Nephron progenitor cell (in vitro differentiated cells): Measurements from ENCODE around the gene FGGY.

ENCODE experiments used
- DNase-seq: peaks from one replicate; pipeline ENCODE4 v3.0.0; 2021
- H3K27ac Mint-ChIP-seq: 2 replicates; pipeline ENCODE4 v1.8.0; 2021; ENCODE audit warnings: mild to moderate bottlenecking, moderate library complexity, mixed read lengths
- H3K27me3 Mint-ChIP-seq: 2 replicates; pipeline ENCODE4 v1.8.0; 2021; ENCODE audit warnings: mild to moderate bottlenecking, low read depth, mixed read lengths; ENCODE audit not compliant: poor library complexity
- H3K36me3 Mint-ChIP-seq: 2 replicates; pipeline ENCODE4 v1.8.0; 2021; ENCODE audit warnings: low read depth, mixed read lengths
- H3K4me1 Mint-ChIP-seq: 2 replicates; pipeline ENCODE4 v1.8.0; 2021; ENCODE audit warnings: mixed read lengths
- H3K4me3 Mint-ChIP-seq: 2 replicates; pipeline ENCODE4 v1.8.0; 2021; ENCODE audit warnings: mild to moderate bottlenecking, moderate library complexity, mixed read lengths
- H3K9me3 Mint-ChIP-seq: 2 replicates; pipeline ENCODE4 v1.8.0; 2021; ENCODE audit warnings: mild to moderate bottlenecking, moderate library complexity, mixed read lengths
- TF ChIP-seq, protein P1 (sequence below): fragments of 200-600 bp; sonication (generic); IDR thresholded peaks from 2 replicates; pipeline ENCODE4 v1.5.0; 2021; ENCODE audit warnings: antibody characterized with exemption

FGGY gene

DNA sequence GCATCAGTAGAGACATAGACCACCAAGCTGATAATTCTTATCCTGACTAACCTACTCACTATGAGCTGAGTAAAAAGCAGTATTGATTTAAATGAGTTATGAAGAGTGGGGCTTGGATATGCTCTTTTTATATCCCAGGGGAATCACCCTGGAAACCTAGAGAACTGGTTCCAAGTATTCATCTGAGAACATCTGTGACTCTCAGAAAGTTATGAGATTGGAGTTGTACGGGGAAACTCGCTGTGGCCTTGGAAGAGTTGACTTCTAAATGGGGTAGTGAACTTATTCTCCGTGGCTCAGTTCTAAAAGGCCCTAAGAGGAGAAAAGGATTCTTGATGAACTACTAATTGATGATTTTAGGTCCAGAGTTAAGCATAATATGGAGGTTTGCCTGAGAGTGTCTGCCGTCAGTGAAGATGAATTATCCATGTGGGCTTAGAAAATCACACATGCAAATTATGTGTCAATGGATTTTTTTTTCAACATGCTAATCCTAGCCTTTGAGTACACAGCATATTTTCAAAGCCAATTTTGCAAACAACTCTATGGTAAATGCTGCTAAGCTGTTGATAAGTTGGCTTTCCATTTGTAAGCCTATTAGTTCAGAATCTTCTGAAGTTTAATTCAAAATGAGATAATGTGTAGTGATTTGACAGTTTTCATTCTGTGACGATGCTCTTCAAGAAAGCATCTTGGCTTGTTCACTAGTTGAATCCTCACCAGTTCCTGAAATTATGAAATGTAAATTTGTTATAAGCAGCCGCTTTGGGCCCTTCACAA lies 122.7 kb downstream of the FGGY start:
- peaks cover 18% of the 10 kb centered on the region for H3K36me3 Mint-ChIP-seq

DNA sequence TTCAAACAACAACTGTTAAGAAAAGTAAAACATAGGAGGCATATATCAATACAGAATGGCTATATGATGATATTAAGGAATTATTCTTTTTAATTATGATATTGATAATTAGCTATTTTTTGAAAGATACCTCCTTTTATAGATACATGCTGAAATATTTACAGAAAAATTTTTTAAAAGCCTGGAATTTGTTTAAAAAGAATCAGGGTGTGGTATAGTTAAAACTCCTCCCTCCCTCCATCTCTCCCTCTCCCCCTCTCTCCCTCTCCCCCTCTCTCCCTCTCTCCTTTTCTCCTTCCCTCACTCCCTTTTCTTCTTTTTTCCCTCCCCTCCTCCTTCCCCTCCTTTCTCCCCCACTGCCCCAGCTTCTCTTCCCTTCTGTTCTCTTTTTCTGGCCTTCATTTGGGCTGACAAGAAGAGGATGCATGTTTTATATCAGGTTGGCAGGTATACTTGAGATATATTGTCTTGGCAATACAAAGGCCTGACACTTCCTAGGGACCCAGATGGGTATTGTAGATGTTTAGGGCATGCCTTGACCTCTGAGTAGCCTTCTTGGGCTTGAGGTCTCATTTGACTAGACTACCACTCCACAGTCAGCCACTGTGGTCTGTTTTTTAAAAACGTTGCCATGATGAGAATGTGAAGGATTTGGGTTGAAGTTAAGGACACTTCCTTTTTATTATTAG lies 124.5 kb downstream of the FGGY start:
- no peaks in the 10 kb centered on the region for H3K9me3 Mint-ChIP-seq
- H3K27me3 Mint-ChIP-seq = no peaks in the 10 kb centered on the region
- TF ChIP-seq, protein P1, sequence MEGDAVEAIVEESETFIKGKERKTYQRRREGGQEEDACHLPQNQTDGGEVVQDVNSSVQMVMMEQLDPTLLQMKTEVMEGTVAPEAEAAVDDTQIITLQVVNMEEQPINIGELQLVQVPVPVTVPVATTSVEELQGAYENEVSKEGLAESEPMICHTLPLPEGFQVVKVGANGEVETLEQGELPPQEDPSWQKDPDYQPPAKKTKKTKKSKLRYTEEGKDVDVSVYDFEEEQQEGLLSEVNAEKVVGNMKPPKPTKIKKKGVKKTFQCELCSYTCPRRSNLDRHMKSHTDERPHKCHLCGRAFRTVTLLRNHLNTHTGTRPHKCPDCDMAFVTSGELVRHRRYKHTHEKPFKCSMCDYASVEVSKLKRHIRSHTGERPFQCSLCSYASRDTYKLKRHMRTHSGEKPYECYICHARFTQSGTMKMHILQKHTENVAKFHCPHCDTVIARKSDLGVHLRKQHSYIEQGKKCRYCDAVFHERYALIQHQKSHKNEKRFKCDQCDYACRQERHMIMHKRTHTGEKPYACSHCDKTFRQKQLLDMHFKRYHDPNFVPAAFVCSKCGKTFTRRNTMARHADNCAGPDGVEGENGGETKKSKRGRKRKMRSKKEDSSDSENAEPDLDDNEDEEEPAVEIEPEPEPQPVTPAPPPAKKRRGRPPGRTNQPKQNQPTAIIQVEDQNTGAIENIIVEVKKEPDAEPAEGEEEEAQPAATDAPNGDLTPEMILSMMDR = no peak
- no peak overlapping the region for H3K27ac Mint-ChIP-seq
- H3K4me1 Mint-ChIP-seq = peaks cover 15% of the 10 kb centered on the region
- H3K4me3 Mint-ChIP-seq = no peak overlapping the region
- DNase-seq = no peak
- H3K36me3 Mint-ChIP-seq = peaks cover 6% of the 10 kb centered on the region

More for the DNA sequence above, 122.7 kb downstream of the FGGY start:
- TF ChIP-seq, protein P1 = no peak
- H3K9me3 Mint-ChIP-seq = no peaks in the 10 kb centered on the region
- H3K27ac Mint-ChIP-seq = no peak overlapping the region
- H3K4me3 Mint-ChIP-seq = no peak overlapping the region
- H3K27me3 Mint-ChIP-seq = no peaks in the 10 kb centered on the region
- DNase-seq = no peak
- H3K4me1 Mint-ChIP-seq = peaks cover 15% of the 10 kb centered on the region

DNA sequence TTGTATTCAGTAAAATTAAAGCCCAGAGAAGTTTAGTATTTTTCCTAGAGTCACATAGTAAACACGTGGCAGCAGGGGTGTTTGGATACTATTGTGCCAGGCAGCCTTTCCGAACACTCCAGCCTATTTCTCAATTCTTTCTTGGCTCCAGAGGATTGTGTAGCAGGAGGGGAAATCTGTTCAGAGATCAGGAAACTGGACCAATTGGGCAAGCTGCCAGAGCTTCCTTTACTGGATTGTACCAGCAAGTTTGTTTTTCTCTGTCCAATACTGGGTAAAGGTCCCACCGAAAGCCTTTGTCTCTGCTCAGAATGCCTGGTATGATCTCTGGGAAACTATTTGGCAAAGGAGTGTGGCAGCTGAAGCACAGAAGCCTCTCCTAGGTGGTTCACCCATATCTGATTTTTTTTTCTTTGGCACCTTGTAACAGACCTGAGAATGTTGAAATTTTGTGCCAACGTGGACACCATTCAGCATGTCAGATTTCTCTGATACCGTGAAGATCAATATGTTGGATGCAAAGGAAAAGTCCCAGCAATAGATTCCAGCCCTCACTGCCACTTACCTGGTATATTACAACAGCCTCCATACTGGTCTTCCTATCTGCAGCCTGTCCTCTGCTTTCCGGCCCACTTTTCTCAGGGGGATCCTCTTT lies 126.2 kb downstream of the FGGY start:
- Mint-ChIP-seq H3K4me3 (no peak overlapping the region), H3K36me3 (no peaks in the 10 kb centered on the region), H3K27me3 (no peaks in the 10 kb centered on the region), H3K4me1 (peaks cover 26% of the 10 kb centered on the region), H3K27ac (no peak overlapping the region), H3K9me3 (no peaks in the 10 kb centered on the region)
- DNase-seq = no peak
- TF ChIP-seq, protein P1 = no peak

DNA sequence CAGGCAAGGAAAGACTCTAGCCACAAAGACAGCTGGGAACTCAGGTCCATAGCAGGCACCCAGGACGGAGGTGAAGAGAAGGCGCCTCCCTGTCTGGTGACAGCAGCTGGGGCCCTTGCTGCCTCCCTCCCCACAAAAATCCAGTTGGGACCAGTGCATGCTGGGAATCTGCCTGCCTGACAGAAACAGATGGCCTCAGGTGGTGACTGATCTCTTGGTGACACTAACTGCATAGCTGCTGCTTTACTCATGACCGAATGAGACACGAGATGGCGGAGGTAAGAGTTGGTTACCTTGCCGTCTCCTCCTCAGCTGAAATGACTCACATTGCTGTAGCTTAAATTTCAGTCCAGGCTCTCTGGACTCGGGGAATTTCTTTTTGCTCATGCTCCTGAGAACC lies 130.3 kb downstream of the FGGY start:
- Mint-ChIP-seq H3K27ac (no peak overlapping the region), H3K4me3 (no peak overlapping the region), H3K9me3 (no peaks in the 10 kb centered on the region), H3K36me3 (no peaks in the 10 kb centered on the region), H3K27me3 (no peaks in the 10 kb centered on the region), H3K4me1 (peaks cover 22% of the 10 kb centered on the region)
- DNase-seq = no peak
- TF ChIP-seq, protein P1 = no peak

DNA sequence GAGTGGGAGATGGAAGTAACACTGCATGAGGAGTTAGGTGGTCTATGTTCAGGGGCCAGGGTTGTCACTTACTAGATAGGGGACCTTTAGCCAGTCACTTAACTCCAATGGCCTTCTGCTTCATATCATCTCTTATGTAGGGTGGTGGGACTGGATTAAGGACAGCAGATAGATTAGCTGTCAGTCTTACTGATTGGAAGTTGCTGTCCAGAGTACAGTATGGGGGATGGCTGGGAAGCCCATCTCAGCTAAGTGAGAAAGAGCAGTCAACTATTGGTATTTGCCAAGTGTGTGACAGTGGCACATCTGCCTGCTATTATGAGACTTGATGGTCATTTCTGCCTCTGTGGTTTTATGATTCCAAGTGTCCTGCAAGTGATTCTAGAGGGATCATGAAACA lies 130.9 kb downstream of the FGGY start:
- H3K27ac Mint-ChIP-seq = no peak overlapping the region
- TF ChIP-seq, protein P1 = no peak
- no peak for DNase-seq

More for the DNA sequence above, 130.9 kb downstream of the FGGY start:
- H3K4me3 Mint-ChIP-seq = no peak overlapping the region
- peaks cover 22% of the 10 kb centered on the region for H3K4me1 Mint-ChIP-seq
- no peaks in the 10 kb centered on the region for H3K27me3 Mint-ChIP-seq
- H3K9me3 Mint-ChIP-seq = no peaks in the 10 kb centered on the region
- no peaks in the 10 kb centered on the region for H3K36me3 Mint-ChIP-seq
